DOHH2 (cell line): ENCODE results near the gene PICK1.

ENCODE experiments used
- CTCF ChIP-seq: fragments of 200-600 bp; sonication (generic); IDR thresholded peaks from one replicate; pipeline ENCODE4 v1.5.1; 2014; ENCODE audit warnings: antibody characterized with exemption, mild to moderate bottlenecking, low read depth, low read length; ENCODE audit not compliant: poor library complexity, severe bottlenecking
- EZH2phosphoT487 ChIP-seq: fragments of 200-600 bp; sonication (generic); IDR thresholded peaks from 2 replicates; pipeline ENCODE4 v1.6.1; 2017; ENCODE audit warnings: borderline replicate concordance, mild to moderate bottlenecking, antibody characterized with exemption, low read length, moderate library complexity, mixed read lengths

DNA sequence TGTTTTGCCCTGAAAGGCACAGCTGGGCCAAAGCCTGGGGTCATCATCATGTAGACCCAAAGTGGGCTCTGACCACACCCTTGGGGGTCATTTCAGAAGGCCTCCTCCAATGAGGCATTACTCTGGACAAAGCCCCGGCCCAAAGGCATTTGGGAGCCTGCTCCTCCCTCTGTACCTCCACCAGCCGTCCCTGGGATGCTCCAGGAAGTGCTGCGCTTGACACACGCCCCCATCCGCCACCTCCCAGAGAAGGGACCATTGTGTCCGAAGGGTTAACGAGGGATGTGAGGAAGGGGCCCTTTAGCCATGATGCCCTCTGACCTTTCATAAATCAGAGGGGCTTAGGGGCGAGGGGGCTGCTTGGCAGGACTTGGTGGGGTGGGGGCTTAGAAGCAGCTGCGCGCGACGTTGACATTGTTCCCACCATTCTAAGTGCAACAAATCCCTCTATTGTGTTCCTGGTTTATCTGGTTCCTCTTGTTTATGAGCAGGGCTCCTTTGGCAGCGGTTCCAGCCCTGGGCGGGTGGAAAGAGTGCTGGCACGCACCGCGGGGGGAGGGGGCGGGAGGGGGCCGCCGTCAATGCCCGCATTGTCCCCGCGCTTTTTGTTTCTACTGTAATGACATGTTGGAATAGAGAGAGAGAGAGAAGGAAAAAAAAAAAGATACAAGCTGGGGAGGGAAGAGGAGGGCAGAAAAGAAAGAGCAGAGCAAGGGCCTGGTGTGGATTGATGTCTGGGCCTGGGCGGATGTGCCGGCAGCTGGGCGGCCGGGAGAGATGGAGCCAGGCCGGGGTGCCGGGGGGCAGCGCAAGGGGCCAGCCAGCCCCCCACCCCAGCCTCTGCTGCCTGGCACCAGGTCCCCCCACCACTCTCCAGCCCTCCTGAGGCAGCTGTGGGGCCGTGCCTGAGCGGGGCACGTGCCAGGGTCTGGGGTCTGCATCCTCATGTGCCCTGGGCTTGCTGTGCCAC is 40.7 kb upstream of the PICK1 start:
- TF ChIP-seq CTCF (no peak), EZH2phosphoT487 (no peak)
